Measurements from ENCODE around the gene SYCN.

SYCN gene

GRCh38 chr19:39209196-39209595, 5.1 kb upstream of the SYCN start:
- no peak overlapping the region for H3K4me3 Mint-ChIP-seq
- no peaks in the 10 kb centered on the region for H3K36me3 Mint-ChIP-seq
- DNase-seq, result no peak
- no peaks in the 10 kb centered on the region for H3K4me1 Mint-ChIP-seq
- H3K9me3 Mint-ChIP-seq, result no peaks in the 10 kb centered on the region
- CTCF ChIA-PET, result no interaction called here
- peaks cover 55% of the 10 kb centered on the region for H3K27me3 Mint-ChIP-seq
- H3K27ac Mint-ChIP-seq, result no peak overlapping the region

DNA sequence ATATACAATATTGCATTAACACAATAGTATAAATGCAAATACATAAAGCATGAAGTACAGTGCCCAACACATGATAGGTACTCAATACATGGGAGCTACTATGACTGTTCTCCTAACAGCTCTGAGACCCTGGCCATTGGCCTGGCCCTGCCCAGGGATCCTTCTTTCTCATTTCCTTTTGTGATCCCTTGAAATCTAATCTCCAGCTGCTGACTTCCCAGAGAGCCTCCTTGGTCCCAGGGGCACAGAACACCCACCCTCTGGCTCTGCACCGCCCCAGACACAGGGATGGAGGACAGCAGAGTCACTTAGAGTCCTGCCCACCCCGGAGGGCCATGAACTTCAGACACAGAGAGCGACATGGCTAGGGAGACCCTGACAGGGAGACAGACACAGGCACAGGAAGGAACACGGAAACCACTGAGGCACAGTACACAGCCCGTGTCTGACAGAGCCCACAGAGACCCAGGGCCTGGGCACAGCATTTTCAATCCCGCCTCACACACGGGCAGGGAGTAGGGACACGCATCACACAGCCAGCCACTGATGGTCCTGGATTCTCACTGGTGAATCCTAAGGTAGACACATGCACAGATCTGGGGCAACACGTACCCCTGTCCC, 4.2 kb upstream of the SYCN start:
- Mint-ChIP-seq H3K27ac (no peak overlapping the region), H3K36me3 (no peaks in the 10 kb centered on the region), H3K9me3 (no peaks in the 10 kb centered on the region), H3K4me1 (no peaks in the 10 kb centered on the region), H3K4me3 (no peak overlapping the region), H3K27me3 (peaks cover 58% of the 10 kb centered on the region)
- CTCF ChIA-PET, result no interaction called here
- DNase-seq, result no peak

DNA sequence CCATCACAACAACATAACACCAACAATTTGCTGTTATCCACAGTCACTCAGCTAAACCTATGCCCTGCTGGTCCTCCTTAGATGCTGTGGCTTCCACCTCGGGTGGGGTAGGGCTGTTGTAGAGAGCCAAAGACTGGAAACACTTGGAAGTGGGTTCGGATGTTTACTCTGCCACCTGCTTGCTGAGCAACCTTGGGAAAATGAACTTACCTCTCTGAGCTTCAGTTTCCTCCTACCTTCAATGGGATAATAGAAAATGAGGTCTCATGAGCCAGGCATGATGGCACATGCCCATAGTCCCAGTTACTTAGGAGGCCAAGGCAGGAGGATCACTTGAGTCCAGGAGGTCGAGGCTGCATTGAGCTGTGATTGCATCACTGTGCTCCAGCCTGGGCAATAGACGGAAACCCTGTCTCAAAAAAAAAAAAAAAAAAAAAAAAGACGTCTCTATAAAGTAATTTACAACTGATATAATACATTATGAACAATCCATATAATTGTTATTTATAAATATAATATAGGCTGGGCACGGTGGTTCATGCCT, 3.3 kb upstream of the SYCN start:
- H3K27me3 Mint-ChIP-seq, result peaks cover 67% of the 10 kb centered on the region
- no peaks in the 10 kb centered on the region for H3K9me3 Mint-ChIP-seq
- no peak overlapping the region for H3K4me3 Mint-ChIP-seq
- H3K36me3 Mint-ChIP-seq, result no peaks in the 10 kb centered on the region
- CTCF ChIA-PET, result interaction anchor here (0.6 kb wide), 1 partner anchor 8 kb away, joined by 3 read pairs; no protein-coding TSS in a partner anchor
- no peaks in the 10 kb centered on the region for H3K4me1 Mint-ChIP-seq
- DNase-seq, result no peak
- H3K27ac Mint-ChIP-seq, result no peak overlapping the region

- H3K4me1 Mint-ChIP-seq, result no peaks in the 10 kb centered on the region
- H3K9me3 Mint-ChIP-seq, result no peaks in the 10 kb centered on the region
- no peak overlapping the region for H3K27ac Mint-ChIP-seq
- DNase-seq, result no peak
- H3K27me3 Mint-ChIP-seq, result peaks cover 70% of the 10 kb centered on the region
- CTCF ChIA-PET, result no interaction called here
- H3K36me3 Mint-ChIP-seq, result no peaks in the 10 kb centered on the region
- no peak overlapping the region for H3K4me3 Mint-ChIP-seq
Observed at GRCh38 chr19:39206122-39206521, 2.1 kb upstream of the SYCN start.

DNA sequence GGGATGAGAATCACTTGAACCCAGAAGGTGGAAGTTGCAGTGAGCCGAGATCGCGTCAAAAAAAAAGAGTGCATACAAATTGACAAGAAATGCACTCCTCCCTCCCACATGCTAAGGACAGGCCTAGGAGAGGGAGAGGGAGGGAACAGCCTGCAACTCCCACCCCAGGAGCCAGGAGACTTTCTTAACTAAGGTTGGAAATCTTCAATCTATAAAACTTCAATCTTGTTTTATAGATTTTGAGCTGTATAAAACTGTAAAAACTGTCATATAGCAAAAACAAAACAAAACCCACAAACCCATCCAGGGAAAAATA, 1.3 kb upstream of the SYCN start:
- no peaks in the 10 kb centered on the region for H3K9me3 Mint-ChIP-seq
- H3K36me3 Mint-ChIP-seq, result no peaks in the 10 kb centered on the region
- H3K4me3 Mint-ChIP-seq, result no peak overlapping the region
- peaks cover 76% of the 10 kb centered on the region for H3K27me3 Mint-ChIP-seq
- DNase-seq, result no peak
- H3K4me1 Mint-ChIP-seq, result no peaks in the 10 kb centered on the region
- CTCF ChIA-PET, result no interaction called here
- no peak overlapping the region for H3K27ac Mint-ChIP-seq

DNA sequence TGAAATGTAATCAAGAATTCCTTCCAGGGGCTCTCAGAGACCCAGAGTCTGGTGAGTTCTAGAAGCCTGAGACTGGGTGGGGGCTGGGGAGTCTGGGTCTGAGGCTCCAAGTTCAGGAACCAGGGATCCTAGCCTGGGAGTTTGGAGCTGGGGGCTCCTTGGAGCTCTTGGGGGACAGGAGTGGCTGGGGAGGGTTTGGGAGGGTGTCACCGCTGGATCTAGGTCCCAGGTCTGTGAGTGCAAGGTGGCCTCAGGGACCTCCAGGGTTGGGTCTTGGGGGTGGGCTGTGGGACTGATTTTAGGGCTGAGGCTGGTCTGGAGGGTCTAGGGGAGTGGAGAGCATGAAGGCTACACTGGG, 1.1 kb downstream of the SYCN start:
- CTCF ChIA-PET, result no interaction called here
- H3K27me3 Mint-ChIP-seq, result peaks cover 89% of the 10 kb centered on the region
- no peak for DNase-seq
- no peaks in the 10 kb centered on the region for H3K9me3 Mint-ChIP-seq
- no peak overlapping the region for H3K27ac Mint-ChIP-seq
- no peak overlapping the region for H3K4me3 Mint-ChIP-seq
- no peaks in the 10 kb centered on the region for H3K4me1 Mint-ChIP-seq
- H3K36me3 Mint-ChIP-seq, result no peaks in the 10 kb centered on the region

- Mint-ChIP-seq H3K36me3 (no peaks in the 10 kb centered on the region), H3K4me3 (no peak overlapping the region), H3K27me3 (peaks cover 100% of the 10 kb centered on the region), H3K27ac (no peak overlapping the region), H3K9me3 (no peaks in the 10 kb centered on the region), H3K4me1 (peaks cover 15% of the 10 kb centered on the region)
- CTCF ChIA-PET, result interaction anchor here (1.1 kb wide), 1 partner anchor 90 kb away, joined by 3 read pairs; no protein-coding TSS in a partner anchor
- no peak for DNase-seq
Observed at GRCh38 chr19:39200803-39201115, 3.3 kb downstream of the SYCN start.

DNA sequence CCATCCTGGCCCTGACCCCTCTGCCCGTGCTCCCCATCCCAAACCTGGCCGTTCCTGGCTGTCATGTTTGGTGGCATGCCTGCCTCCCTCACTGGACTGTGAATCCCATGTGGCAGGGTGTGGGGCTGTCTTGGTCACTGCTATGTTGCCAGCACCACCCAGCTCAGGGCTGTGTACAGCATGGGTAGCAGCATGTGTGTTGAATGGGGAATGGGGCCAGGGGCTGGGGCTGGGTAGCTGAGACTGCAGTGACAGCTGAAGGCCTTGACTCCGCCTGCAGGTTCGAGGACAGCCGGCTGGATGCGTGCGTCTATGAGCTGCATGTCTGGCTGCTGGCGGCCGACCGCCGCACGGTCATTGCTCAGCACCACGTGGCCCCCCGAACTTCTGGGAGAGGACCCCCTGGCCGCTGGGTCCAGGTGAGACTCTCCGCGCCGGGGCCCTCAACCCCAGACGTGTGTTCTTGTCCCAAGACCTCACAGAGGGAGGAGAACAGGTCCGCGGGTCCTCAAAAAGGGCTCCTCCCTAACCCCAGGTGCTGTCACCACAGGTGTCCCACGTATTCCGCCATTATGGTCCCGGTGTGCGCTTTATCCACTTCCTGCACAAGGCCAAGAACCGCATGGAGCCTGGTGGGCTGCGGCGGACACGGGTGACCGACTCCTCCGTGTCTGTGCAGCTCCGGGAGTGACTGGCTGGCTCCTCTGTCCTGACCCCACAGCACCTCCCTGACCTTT, 3.8 kb downstream of the SYCN start:
- Mint-ChIP-seq H3K4me3 (no peak overlapping the region), H3K27ac (no peak overlapping the region), H3K27me3 (peaks cover 100% of the 10 kb centered on the region), H3K36me3 (no peaks in the 10 kb centered on the region), H3K9me3 (no peaks in the 10 kb centered on the region), H3K4me1 (peaks cover 21% of the 10 kb centered on the region)
- CTCF ChIA-PET, result interaction anchor here (1.1 kb wide), 1 partner anchor 89 kb away, joined by 3 read pairs; no protein-coding TSS in a partner anchor
- no peak for DNase-seq

DNA sequence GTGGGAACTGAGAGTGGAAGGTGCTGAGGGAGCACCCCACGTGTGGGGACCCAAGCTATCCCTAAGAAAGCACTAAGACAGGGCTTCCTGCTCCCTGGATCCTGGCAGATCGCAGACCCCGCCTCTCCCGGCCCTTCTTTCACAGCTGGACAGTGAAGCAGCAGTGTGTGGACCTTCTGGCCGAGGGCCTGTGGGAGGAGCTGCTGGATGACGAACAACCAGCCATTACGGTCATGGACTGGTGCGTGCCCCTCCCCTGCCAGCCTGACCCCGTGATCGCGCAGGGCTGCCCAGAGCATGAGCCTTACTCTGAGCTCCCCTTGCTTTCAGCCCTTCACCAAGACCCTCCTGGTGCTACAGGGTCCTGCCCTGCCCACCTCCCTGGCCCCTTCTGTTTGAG, 5.0 kb downstream of the SYCN start:
- Mint-ChIP-seq H3K4me3 (no peak overlapping the region), H3K27me3 (peaks cover 97% of the 10 kb centered on the region), H3K27ac (no peak overlapping the region), H3K9me3 (no peaks in the 10 kb centered on the region), H3K4me1 (peaks cover 23% of the 10 kb centered on the region), H3K36me3 (no peaks in the 10 kb centered on the region)
- no peak for DNase-seq
- CTCF ChIA-PET, result interaction anchor here (0.6 to 1.2 kb wide), 3 partner anchors 8 to 77 kb away, joined by 3 read pairs; no protein-coding TSS in a partner anchor

GRCh38 chr19:39197808-39198207, 6.3 kb downstream of the SYCN start:
- DNase-seq, result no peak
- Mint-ChIP-seq H3K4me1 (peaks cover 23% of the 10 kb centered on the region), H3K36me3 (no peaks in the 10 kb centered on the region), H3K27me3 (peaks cover 95% of the 10 kb centered on the region), H3K9me3 (no peaks in the 10 kb centered on the region), H3K27ac (no peak overlapping the region), H3K4me3 (no peak overlapping the region)
- CTCF ChIA-PET, result no interaction called here

DNA sequence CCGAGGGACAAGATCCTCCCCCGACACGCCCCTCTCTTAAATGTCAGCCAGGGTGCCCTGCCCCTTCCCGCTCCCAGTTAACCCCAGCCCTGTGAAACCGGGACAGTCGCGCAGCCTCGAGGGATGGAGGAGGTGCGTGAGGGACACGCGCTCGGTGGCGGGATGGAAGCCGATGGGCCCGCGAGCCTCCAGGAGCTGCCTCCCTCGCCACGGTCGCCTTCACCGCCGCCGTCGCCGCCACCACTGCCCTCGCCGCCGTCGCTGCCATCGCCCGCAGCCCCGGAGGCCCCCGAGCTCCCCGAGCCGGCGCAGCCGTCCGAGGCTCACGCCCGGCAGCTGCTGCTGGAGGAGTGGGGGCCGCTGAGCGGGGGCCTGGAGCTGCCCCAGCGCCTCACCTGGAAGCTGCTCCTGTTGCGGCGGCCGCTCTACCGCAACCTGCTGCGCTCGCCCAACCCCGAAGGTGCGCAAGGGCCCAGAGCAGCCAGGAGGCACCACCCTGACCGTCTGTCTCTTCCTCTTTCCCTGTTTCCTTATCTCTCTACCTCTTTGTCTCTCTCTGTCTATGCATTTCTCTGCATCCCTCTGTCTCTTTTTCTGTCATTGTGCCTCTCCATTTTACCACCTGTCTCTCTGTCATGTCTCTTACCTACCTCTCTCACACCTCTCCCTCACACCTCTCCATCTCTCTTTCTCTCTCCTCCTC, 7.1 kb downstream of the SYCN start, which contains the start of gene NCCRP1:
TSS of gene NCCRP1 (plus strand) at position 105 of the 703 bp plus-strand sequence. CDS start at position 124, 19 bp downstream.
- Mint-ChIP-seq H3K4me3 (no peak within 1 kb of the TSS), H3K27ac (no peak within 1 kb of the TSS), H3K27me3 (peaks cover 92% of the 10 kb centered on the region), H3K36me3 (no peaks in the 10 kb centered on the region), H3K9me3 (no peaks in the 10 kb centered on the region), H3K4me1 (peaks cover 23% of the 10 kb centered on the region)
- CTCF ChIA-PET, result interaction anchor here (1.6 kb wide), 1 partner anchor 131 kb away, joined by 3 read pairs; no protein-coding TSS in a partner anchor
- DNase-seq, result no peak

DNA sequence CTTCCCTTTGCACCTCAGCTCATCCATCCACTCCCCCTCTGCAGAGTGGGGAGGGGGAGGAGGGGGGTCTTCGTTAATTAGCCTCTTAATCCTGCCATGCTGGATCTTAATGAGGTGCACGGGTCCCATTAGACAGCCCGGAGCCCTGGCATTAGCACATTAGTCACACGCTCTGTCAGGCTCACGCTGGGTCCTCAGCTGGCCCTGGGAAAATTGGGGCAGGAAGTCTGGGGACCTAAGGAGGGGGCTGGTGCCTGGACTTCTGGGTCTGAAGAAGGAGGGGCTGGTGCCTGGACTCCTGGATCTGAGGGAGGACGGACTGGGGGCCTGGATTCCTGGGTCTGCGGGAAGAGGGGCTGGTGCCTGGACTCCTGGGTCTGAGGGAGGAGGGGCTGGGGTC, 7.7 kb downstream of the SYCN start:
- H3K36me3 Mint-ChIP-seq, result no peaks in the 10 kb centered on the region
- peaks cover 23% of the 10 kb centered on the region for H3K4me1 Mint-ChIP-seq
- CTCF ChIA-PET, result interaction anchor here (1.6 kb wide), 1 partner anchor 131 kb away, joined by 3 read pairs; no protein-coding TSS in a partner anchor
- no peak overlapping the region for H3K4me3 Mint-ChIP-seq
- H3K27me3 Mint-ChIP-seq, result peaks cover 87% of the 10 kb centered on the region
- H3K9me3 Mint-ChIP-seq, result no peaks in the 10 kb centered on the region
- no peak for DNase-seq
- H3K27ac Mint-ChIP-seq, result no peak overlapping the region

DNA sequence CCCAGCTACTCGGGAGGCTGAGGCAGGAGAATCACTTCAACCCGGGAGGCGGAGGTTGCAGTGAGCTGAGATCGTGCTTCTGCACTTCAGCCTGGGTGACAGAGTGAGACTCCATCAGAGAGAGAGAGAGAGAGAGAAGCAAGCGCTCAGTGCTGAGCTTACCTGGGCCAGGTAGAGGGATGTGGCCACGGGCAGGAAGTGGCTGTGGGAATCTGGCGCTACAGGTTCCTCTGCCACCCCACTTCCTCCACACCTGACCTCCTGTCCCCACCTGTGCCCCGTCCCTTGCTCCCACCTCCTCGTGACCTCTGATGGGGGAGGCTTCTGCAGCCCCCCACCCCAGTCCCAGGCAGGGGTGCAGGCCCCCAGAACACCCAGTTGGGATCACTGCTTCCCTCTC, 8.3 kb downstream of the SYCN start:
- no peak for DNase-seq
- H3K4me1 Mint-ChIP-seq, result peaks cover 23% of the 10 kb centered on the region
- CTCF ChIA-PET, result interaction anchor here (1.6 kb wide), 1 partner anchor 132 kb away, joined by 3 read pairs; no protein-coding TSS in a partner anchor
- no peak overlapping the region for H3K4me3 Mint-ChIP-seq
- H3K9me3 Mint-ChIP-seq, result no peaks in the 10 kb centered on the region
- no peak overlapping the region for H3K27ac Mint-ChIP-seq
- no peaks in the 10 kb centered on the region for H3K36me3 Mint-ChIP-seq
- H3K27me3 Mint-ChIP-seq, result peaks cover 81% of the 10 kb centered on the region

- Mint-ChIP-seq H3K27me3 (peaks cover 73% of the 10 kb centered on the region), H3K27ac (no peak overlapping the region), H3K4me3 (no peak overlapping the region), H3K36me3 (no peaks in the 10 kb centered on the region), H3K9me3 (no peaks in the 10 kb centered on the region), H3K4me1 (peaks cover 23% of the 10 kb centered on the region)
- CTCF ChIA-PET, result no interaction called here
- no peak for DNase-seq
Observed at GRCh38 chr19:39194832-39195542, 9.1 kb downstream of the SYCN start.

Measured in activated naive CD4-positive, alpha-beta T cell treated with anti-CD3 and anti-CD28 coated beads, Interleukin-2, amount 10 ng/mL, durations not matched to agents 7 days and 5 days (primary cell).